ENCODE measurements around the gene CDC73. TPM values are rescaled to one million over a fixed set of nuclear protein-coding genes. Genes with fewer than 3 reads are reported as not detected.
"Not testable (repeated sequence)": the region's sequence is repeated elsewhere in the genome, so short reads cannot be mapped to it uniquely, and the experiment has no call there.

CDC73 gene
- polyA plus RNA-seq, 2 donors = 6.2 to 14.5 TPM

- Histone ChIP-seq H3K9me3 (ENCODE audit: control insufficient read depth in 2 of 2, insufficient read depth in 1 of 2, low read depth in 1 of 2, low read length in 1 of 2) (no peaks in the 10 kb centered on the region), H3K27ac (ENCODE audit: low read depth in 2 of 2, low read length in 1 of 2) (no peak overlapping the region), H3K4me1 (ENCODE audit: control insufficient read depth in 2 of 2, insufficient read depth in 2 of 2, low read length in 1 of 2) (no peaks in the 10 kb centered on the region), H3K36me3 (ENCODE audit: control insufficient read depth in 2 of 2, insufficient read depth in 2 of 2, low read length in 1 of 2) (no peaks in the 10 kb centered on the region), H3K4me3 (ENCODE audit: low read depth in 1 of 2, low read length in 2 of 2) (no peak overlapping the region), H3K27me3 (ENCODE audit: control insufficient read depth in 1 of 2, insufficient read depth in 2 of 2, low read length in 2 of 2) (no peaks in the 10 kb centered on the region)
Observed at GRCh38 chr1:193284219-193284618, 162.4 kb downstream of the CDC73 start.

DNA sequence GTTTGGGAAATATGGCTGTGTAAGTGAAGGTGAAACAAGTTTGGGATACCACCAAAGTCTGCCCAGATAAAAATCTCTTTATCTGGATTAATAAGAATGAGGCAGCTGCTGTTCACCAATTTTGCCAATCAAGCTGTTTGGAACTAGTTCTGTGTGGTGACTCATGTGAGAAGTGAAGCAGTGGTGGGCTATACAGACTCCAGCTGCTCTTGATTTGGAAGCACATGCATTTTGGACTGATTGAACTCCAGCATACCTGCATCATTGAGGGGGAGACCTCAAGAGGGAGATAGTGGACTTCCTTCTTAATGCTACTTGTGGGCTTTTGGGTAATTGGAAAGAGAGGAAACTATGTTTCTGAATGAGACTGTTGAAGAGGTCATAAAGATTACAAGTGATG lies 163.8 kb downstream of the CDC73 start:
- H3K4me1 ChIP-seq (ENCODE audit: control insufficient read depth in 2 of 2, insufficient read depth in 2 of 2, low read length in 1 of 2) = no peaks in the 10 kb centered on the region
- H3K27me3 ChIP-seq (ENCODE audit: control insufficient read depth in 1 of 2, insufficient read depth in 2 of 2, low read length in 2 of 2) = no peaks in the 10 kb centered on the region
- no peak overlapping the region for H3K4me3 ChIP-seq (ENCODE audit: low read depth in 1 of 2, low read length in 2 of 2)
- no peaks in the 10 kb centered on the region for H3K36me3 ChIP-seq (ENCODE audit: control insufficient read depth in 2 of 2, insufficient read depth in 2 of 2, low read length in 1 of 2)
- H3K27ac ChIP-seq (ENCODE audit: low read depth in 2 of 2, low read length in 1 of 2) = no peak overlapping the region
- no peaks in the 10 kb centered on the region for H3K9me3 ChIP-seq (ENCODE audit: control insufficient read depth in 2 of 2, insufficient read depth in 1 of 2, low read depth in 1 of 2, low read length in 1 of 2)

- H3K4me3 ChIP-seq (ENCODE audit: low read depth in 1 of 2, low read length in 2 of 2); H3K27me3 ChIP-seq (ENCODE audit: control insufficient read depth in 1 of 2, insufficient read depth in 2 of 2, low read length in 2 of 2); H3K4me1 ChIP-seq (ENCODE audit: control insufficient read depth in 2 of 2, insufficient read depth in 2 of 2, low read length in 1 of 2); H3K27ac ChIP-seq (ENCODE audit: low read depth in 2 of 2, low read length in 1 of 2); H3K36me3 ChIP-seq (ENCODE audit: control insufficient read depth in 2 of 2, insufficient read depth in 2 of 2, low read length in 1 of 2); H3K9me3 ChIP-seq (ENCODE audit: control insufficient read depth in 2 of 2, insufficient read depth in 1 of 2, low read depth in 1 of 2, low read length in 1 of 2): not testable (repeated sequence)
- 77 to 79% methylated on average over 2 of the region's 2 CpGs for WGBS, 2 donors
Observed at GRCh38 chr1:193288548-193289080, 166.8 kb downstream of the CDC73 start.

- H3K4me1 ChIP-seq (ENCODE audit: control insufficient read depth in 2 of 2, insufficient read depth in 2 of 2, low read length in 1 of 2) = no peaks in the 10 kb centered on the region
- H3K27ac ChIP-seq (ENCODE audit: low read depth in 2 of 2, low read length in 1 of 2) = no peak overlapping the region
- no peaks in the 10 kb centered on the region for H3K36me3 ChIP-seq (ENCODE audit: control insufficient read depth in 2 of 2, insufficient read depth in 2 of 2, low read length in 1 of 2)
- 73 to 87% methylated on average over 2 of the region's 2 CpGs for WGBS, 2 donors
- H3K9me3 ChIP-seq (ENCODE audit: control insufficient read depth in 2 of 2, insufficient read depth in 1 of 2, low read depth in 1 of 2, low read length in 1 of 2) = no peaks in the 10 kb centered on the region
- no peak overlapping the region for H3K4me3 ChIP-seq (ENCODE audit: low read depth in 1 of 2, low read length in 2 of 2)
- H3K27me3 ChIP-seq (ENCODE audit: control insufficient read depth in 1 of 2, insufficient read depth in 2 of 2, low read length in 2 of 2) = no peaks in the 10 kb centered on the region
Observed at GRCh38 chr1:193293726-193294125, 171.9 kb downstream of the CDC73 start.

- whole genome bisulfite sequencing, 2 donors = 69 to 75% methylated on average over 1 of the region's 1 CpG
- Histone ChIP-seq H3K9me3 (ENCODE audit: control insufficient read depth in 2 of 2, insufficient read depth in 1 of 2, low read depth in 1 of 2, low read length in 1 of 2) (no peaks in the 10 kb centered on the region), H3K27me3 (ENCODE audit: control insufficient read depth in 1 of 2, insufficient read depth in 2 of 2, low read length in 2 of 2) (no peaks in the 10 kb centered on the region), H3K36me3 (ENCODE audit: control insufficient read depth in 2 of 2, insufficient read depth in 2 of 2, low read length in 1 of 2) (no peaks in the 10 kb centered on the region), H3K4me3 (ENCODE audit: low read depth in 1 of 2, low read length in 2 of 2) (no peak overlapping the region), H3K4me1 (ENCODE audit: control insufficient read depth in 2 of 2, insufficient read depth in 2 of 2, low read length in 1 of 2) (no peaks in the 10 kb centered on the region), H3K27ac (ENCODE audit: low read depth in 2 of 2, low read length in 1 of 2) (no peak overlapping the region)
Observed at GRCh38 chr1:193299038-193299437, 177.2 kb downstream of the CDC73 start.

DNA sequence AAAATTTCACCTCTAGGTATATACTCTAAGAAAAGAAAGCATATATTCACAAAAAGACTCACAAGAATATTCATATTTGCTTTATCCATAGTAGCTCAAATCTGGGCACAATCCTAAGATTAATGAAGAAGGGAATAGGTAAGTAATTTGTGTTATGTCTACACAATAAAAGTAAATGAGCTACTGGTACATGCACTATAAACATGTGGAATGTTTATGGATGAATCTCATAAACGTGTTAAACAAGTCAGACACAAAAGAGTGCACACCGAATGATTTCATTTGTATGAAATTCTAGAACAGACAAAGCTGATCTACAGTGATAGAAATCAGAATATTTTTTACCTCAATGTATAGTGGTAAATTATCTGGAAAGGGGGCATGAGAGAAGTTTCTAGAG lies 179.9 kb downstream of the CDC73 start:
- H3K9me3 ChIP-seq (ENCODE audit: control insufficient read depth in 2 of 2, insufficient read depth in 1 of 2, low read depth in 1 of 2, low read length in 1 of 2) = no peaks in the 10 kb centered on the region
- WGBS, 2 donors = 69 to 73% methylated on average over 2 of the region's 2 CpGs
- H3K4me1 ChIP-seq (ENCODE audit: control insufficient read depth in 2 of 2, insufficient read depth in 2 of 2, low read length in 1 of 2) = no peaks in the 10 kb centered on the region
- H3K27ac ChIP-seq (ENCODE audit: low read depth in 2 of 2, low read length in 1 of 2) = no peak overlapping the region
- H3K36me3 ChIP-seq (ENCODE audit: control insufficient read depth in 2 of 2, insufficient read depth in 2 of 2, low read length in 1 of 2) = no peaks in the 10 kb centered on the region
- no peak overlapping the region for H3K4me3 ChIP-seq (ENCODE audit: low read depth in 1 of 2, low read length in 2 of 2)
- no peaks in the 10 kb centered on the region for H3K27me3 ChIP-seq (ENCODE audit: control insufficient read depth in 1 of 2, insufficient read depth in 2 of 2, low read length in 2 of 2)

- H3K4me1 ChIP-seq (ENCODE audit: control insufficient read depth in 2 of 2, insufficient read depth in 2 of 2, low read length in 1 of 2) = no peaks in the 10 kb centered on the region
- no peaks in the 10 kb centered on the region for H3K9me3 ChIP-seq (ENCODE audit: control insufficient read depth in 2 of 2, insufficient read depth in 1 of 2, low read depth in 1 of 2, low read length in 1 of 2)
- no peaks in the 10 kb centered on the region for H3K27me3 ChIP-seq (ENCODE audit: control insufficient read depth in 1 of 2, insufficient read depth in 2 of 2, low read length in 2 of 2)
- no peak overlapping the region for H3K4me3 ChIP-seq (ENCODE audit: low read depth in 1 of 2, low read length in 2 of 2)
- H3K27ac ChIP-seq (ENCODE audit: low read depth in 2 of 2, low read length in 1 of 2) = no peak overlapping the region
- no peaks in the 10 kb centered on the region for H3K36me3 ChIP-seq (ENCODE audit: control insufficient read depth in 2 of 2, insufficient read depth in 2 of 2, low read length in 1 of 2)
- WGBS, 2 donors = 78 to 89% methylated on average over 1 of the region's 1 CpG
Observed at GRCh38 chr1:193303849-193304248, 182.0 kb downstream of the CDC73 start.

Other genes starting within 250 kb of the CDC73 start
- gene UCHL5, start 62.7 kb upstream of the CDC73 start, polyA plus RNA-seq = 10 to 100 TPM; 18.1 to 24.6 TPM
- gene RO60, start 62.4 kb upstream of the CDC73 start, polyA plus RNA-seq = 1 to 10 TPM; 4.5 to 5.8 TPM
- 10 to 100 TPM; 14.7 to 16.2 TPM for gene GLRX2, start 16.6 kb upstream of the CDC73 start, polyA plus RNA-seq
- under 1 TPM; 0.12 to 0.28 TPM for gene B3GALT2, start 64.6 kb downstream of the CDC73 start, polyA plus RNA-seq